Cardiac muscle cell (in vitro differentiated cells and primary cell): Measurements from ENCODE around the gene YTHDC2. TPM values are rescaled to one million over a fixed set of nuclear protein-coding genes. Genes with fewer than 3 reads are reported as not detected.
"Not testable (repeated sequence)": the region's sequence is repeated elsewhere in the genome, so short reads cannot be mapped to it uniquely, and the experiment has no call there.

ENCODE experiments used
- DNase-seq, 2 donors: peaks; one replicate each; pipeline versions ENCODE4 v3.0.0 to v3.0.0-alpha.2; 2010 to 2017; ENCODE audit warnings: low read depth in 1 of 2, low spot score in 1 of 2
- H3K27ac ChIP-seq: fragments of 200-600 bp; sonication (generic); 2 replicates; pipeline ENCODE4 v1.5.1; 2016
- H3K27me3 ChIP-seq: fragments of 200-600 bp; sonication (generic); 2 replicates; pipeline ENCODE4 v1.6.0; 2016; ENCODE audit warnings: control low read depth
- H3K36me3 ChIP-seq: fragments of 200-600 bp; sonication (generic); 2 replicates; pipeline ENCODE4 v1.5.1; 2016; ENCODE audit warnings: control low read depth
- H3K4me1 ChIP-seq: fragments of 200-600 bp; sonication (generic); 2 replicates; pipeline ENCODE4 v1.8.1; 2017; ENCODE audit warnings: low read depth, mild to moderate bottlenecking, mixed run types
- H3K4me3 ChIP-seq: fragments of 200-600 bp; sonication (generic); 2 replicates; pipeline ENCODE4 v1.5.1; 2016; ENCODE audit warnings: mild to moderate bottlenecking
- H3K9me3 ChIP-seq: fragments of 200-600 bp; sonication (generic); 2 replicates; pipeline ENCODE4 v1.5.1; 2017; ENCODE audit warnings: low read depth, mild to moderate bottlenecking, control low read depth
- CTCF ChIP-seq: IDR thresholded peaks from 2 replicates; pipeline ENCODE4 v1.5.1; 2012; ENCODE audit warnings: low read depth, mild to moderate bottlenecking, low read length
- polyA plus RNA-seq: library from polyadenylated mRNA; unstranded; fragments of >200 nt; fragmentation: Nextera tagmentation; extraction: Ambion mirVana; gene quantifications from 2 replicates; pipeline ENCODE4 v1.2.1, GENCODE V29; 2016
- total RNA-seq: library from RNA; depleted of rRNA; stranded (reverse); fragments of >200 nt; gene quantifications from 2 replicates; pipeline ENCODE4 v1.2.3, GENCODE V29; 2016

YTHDC2 gene
- total and polyA plus RNA-seq, 2 experiments from 2014 or later, result 11.2 to 16.1 TPM

GRCh38 chr5:113600255-113600905 lies 86.9 kb downstream of the YTHDC2 start:
- Histone ChIP-seq H3K27ac (no peak overlapping the region), H3K4me3 (no peak overlapping the region), H3K9me3 (no peaks in the 10 kb centered on the region), H3K27me3 (no peaks in the 10 kb centered on the region), H3K36me3 (no peaks in the 10 kb centered on the region), H3K4me1 (no peaks in the 10 kb centered on the region)
- no peak for TF ChIP-seq CTCF
- no peak for DNase-seq

GRCh38 chr5:113601423-113601822 lies 87.9 kb downstream of the YTHDC2 start:
- Histone ChIP-seq H3K9me3 (no peaks in the 10 kb centered on the region), H3K36me3 (no peaks in the 10 kb centered on the region), H3K4me1 (no peaks in the 10 kb centered on the region), H3K27ac (no peak overlapping the region), H3K4me3 (no peak overlapping the region), H3K27me3 (no peaks in the 10 kb centered on the region)
- no peak for TF ChIP-seq CTCF
- no peak for DNase-seq

DNA sequence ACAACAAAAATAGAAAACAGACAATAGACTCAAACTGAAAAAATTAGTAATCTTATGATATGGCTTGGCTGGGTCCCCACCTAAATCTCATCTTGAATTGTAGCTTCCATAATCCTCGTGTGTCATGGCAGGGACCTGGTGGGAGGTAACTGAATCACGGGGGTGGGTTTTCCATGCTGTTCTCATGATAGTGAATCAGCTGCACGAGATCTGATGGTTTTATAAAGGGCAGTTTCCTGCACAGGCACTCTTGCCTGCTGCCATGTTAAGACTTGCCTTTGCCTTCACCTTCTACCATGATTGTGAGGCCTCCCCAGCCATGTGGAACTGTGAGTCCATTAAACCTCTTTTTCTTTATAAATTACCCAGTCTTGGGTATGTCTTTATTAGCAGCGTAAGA lies 89.8 kb downstream of the YTHDC2 start:
- not testable (repeated sequence) for DNase-seq, H3K27me3 ChIP-seq, H3K4me3 ChIP-seq, H3K27ac ChIP-seq, H3K9me3 ChIP-seq, H3K36me3 ChIP-seq, H3K4me1 ChIP-seq

DNA sequence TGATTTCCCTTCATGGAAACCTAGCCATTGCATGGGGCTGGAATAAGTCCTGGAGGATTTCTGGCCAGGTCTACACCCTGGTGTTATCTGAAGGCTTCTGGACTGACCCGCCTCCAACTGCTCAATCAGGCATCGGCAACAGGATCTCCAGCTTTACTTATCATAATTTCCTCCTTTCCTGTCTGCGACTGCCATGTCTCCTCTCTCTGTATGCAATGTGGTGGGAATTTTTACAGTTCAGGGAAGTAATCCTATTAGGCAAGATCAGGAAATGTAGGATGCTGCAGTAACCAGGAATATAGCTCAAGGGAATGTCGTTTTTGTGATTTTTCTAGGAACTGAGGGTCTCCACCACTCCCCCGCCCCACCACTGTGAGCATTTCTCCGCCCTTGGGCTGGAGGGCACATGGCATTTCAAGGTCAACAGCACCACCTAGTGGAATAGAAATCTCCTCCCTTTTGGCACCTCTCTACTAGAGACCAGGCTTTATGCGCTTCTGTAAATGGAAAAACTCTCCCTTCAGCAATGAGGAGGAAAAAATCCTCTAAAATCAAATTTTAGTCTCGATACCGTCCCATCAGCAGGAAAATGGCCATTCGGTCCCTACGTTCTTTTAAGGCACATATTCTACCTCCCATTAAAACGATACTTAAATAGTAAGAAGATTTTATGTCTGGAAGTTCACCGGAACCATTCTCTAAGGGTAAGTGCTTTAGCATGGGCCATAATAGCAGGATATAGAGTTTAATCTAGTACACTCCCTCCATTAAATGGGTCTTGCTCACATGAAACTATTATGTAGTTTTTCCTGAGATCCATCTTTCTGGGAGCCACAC lies 93.0 kb downstream of the YTHDC2 start:
- Histone ChIP-seq H3K9me3 (no peaks in the 10 kb centered on the region), H3K27ac (no peak overlapping the region), H3K36me3 (no peaks in the 10 kb centered on the region), H3K4me3 (no peak overlapping the region), H3K27me3 (no peaks in the 10 kb centered on the region), H3K4me1 (no peaks in the 10 kb centered on the region)
- peak; percentile 79 to 81 for DNase-seq
- peak; percentile 74 for TF ChIP-seq CTCF

GRCh38 chr5:113607361-113607760 lies 93.9 kb downstream of the YTHDC2 start:
- Histone ChIP-seq H3K27me3 (no peaks in the 10 kb centered on the region), H3K4me3 (no peak overlapping the region), H3K27ac (no peak overlapping the region), H3K4me1 (no peaks in the 10 kb centered on the region), H3K9me3 (no peaks in the 10 kb centered on the region), H3K36me3 (no peaks in the 10 kb centered on the region)
- DNase-seq, result peak in 1 of 2 donors; percentile 12
- TF ChIP-seq CTCF, result no peak

GRCh38 chr5:113608113-113608596 lies 94.7 kb downstream of the YTHDC2 start:
- H3K9me3 ChIP-seq, result no peaks in the 10 kb centered on the region
- no peaks in the 10 kb centered on the region for H3K27me3 ChIP-seq
- TF ChIP-seq CTCF, result no peak
- H3K4me1 ChIP-seq, result no peaks in the 10 kb centered on the region
- H3K36me3 ChIP-seq, result no peaks in the 10 kb centered on the region
- DNase-seq, result peak in 1 of 2 donors; percentile 77
- H3K27ac ChIP-seq, result no peak overlapping the region
- no peak overlapping the region for H3K4me3 ChIP-seq
